ENCODE measurements around the gene AHCY.
A peak's percentile ranks its signal among the peaks of the same experiment; 100 is the strongest.
"Not testable (repeated sequence)": the region's sequence is repeated elsewhere in the genome, so short reads cannot be mapped to it uniquely, and the experiment has no call there.

Gene AHCY

GRCh38 chr20:34302723-34303533 is at the start of gene AHCY:
TSS of gene AHCY (minus strand) at chr20:34303355. CDS start at chr20:34303270, 85 bp downstream.
- no peak for TF ChIP-seq CTCF (IDR thresholded peaks at IDR 0.05; ENCODE audit: low read depth, low read length)
- peak; percentile 83 for DNase-seq (ENCODE audit: extremely low read depth, low read depth)

DNA sequence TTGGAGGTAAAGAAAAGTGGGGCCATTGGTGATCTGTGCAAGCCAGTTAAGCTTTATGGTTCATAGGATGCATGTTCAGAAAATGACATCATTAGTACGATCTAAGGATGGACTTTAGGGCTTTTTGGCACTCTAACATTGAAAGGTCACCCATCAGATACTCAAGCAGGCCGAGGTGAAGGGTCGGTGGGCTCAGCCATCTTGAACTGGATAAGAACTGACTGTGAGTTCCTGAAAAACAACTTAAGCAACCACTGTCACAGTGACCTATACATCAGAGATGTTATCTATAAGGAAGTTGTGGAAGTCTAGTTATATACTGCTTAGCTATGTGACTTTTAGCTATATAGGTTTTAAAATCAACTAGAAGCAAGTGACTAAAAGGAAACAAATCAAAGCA is 46.9 kb upstream of the AHCY start:
- DNase-seq (ENCODE audit: extremely low read depth, low read depth) = no peak
- TF ChIP-seq CTCF (IDR thresholded peaks at IDR 0.05; ENCODE audit: low read depth, low read length) = no peak

- DNase-seq (ENCODE audit: extremely low read depth, low read depth) = no peak
- no peak for TF ChIP-seq CTCF (IDR thresholded peaks at IDR 0.05; ENCODE audit: low read depth, low read length)
Measured at GRCh38 chr20:34347571-34347970, 44.4 kb upstream of the AHCY start.

GRCh38 chr20:34346533-34346865 is 43.3 kb upstream of the AHCY start:
- not testable (repeated sequence) for DNase-seq (ENCODE audit: extremely low read depth, low read depth)

DNA sequence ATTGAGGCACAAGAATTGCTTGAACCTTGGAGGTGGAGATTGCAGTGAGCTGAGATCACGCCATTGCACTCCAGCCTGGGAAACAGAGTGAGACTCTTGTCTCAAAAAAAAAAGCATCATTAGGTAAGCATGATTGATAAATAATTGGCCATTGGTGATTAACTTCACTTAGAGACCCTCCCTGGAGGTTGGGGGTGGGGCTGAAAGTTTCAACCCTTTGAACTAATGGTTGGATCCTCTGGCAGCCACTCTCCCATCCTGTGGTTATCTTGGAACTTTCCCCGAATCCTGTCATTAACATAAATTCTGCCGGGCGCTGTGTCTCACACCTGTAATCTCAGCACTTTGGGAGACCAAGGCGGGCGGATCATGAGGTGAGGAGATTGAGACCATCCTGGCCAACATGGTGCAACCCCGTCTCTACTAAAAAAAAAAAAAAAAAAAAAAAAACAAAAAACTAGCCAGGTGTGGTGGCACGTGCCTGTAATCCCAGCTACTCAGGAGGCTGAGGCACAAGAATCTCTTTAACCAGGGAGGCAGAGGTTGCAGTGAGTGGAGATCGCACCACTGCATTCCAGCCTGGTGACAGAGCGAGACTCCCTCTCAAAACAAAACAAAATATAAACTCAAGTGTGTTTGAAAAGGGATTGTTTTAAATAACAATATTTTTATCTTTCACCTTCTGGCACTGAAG is 42.8 kb upstream of the AHCY start:
- not testable (repeated sequence) for DNase-seq (ENCODE audit: extremely low read depth, low read depth)

DNA sequence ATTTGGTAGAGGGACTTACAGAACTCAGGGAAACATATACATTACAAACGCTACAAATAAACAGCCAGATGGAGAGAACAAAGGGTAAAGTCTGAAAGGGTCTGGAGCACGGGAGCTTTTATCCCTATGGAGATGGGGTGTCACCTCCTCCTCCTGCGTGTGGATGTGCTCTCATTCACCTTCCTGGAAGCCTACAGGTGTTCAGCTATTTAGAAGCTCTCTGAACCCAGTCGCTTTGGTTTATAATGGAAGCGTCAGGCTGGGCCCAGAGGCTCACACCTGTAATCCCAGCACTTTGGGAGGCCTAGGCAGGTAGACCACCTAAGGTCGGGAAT is 42.2 kb upstream of the AHCY start:
- no peak for TF ChIP-seq CTCF (IDR thresholded peaks at IDR 0.05; ENCODE audit: low read depth, low read length)
- no peak for DNase-seq (ENCODE audit: extremely low read depth, low read depth)

GRCh38 chr20:34344238-34344637 is 41.1 kb upstream of the AHCY start:
- no peak for TF ChIP-seq CTCF (IDR thresholded peaks at IDR 0.05; ENCODE audit: low read depth, low read length)
- DNase-seq (ENCODE audit: extremely low read depth, low read depth) = no peak

GRCh38 chr20:34343458-34344211 is 40.5 kb upstream of the AHCY start:
- no peak for DNase-seq (ENCODE audit: extremely low read depth, low read depth)
- TF ChIP-seq CTCF (IDR thresholded peaks at IDR 0.05; ENCODE audit: low read depth, low read length) = no peak

DNA sequence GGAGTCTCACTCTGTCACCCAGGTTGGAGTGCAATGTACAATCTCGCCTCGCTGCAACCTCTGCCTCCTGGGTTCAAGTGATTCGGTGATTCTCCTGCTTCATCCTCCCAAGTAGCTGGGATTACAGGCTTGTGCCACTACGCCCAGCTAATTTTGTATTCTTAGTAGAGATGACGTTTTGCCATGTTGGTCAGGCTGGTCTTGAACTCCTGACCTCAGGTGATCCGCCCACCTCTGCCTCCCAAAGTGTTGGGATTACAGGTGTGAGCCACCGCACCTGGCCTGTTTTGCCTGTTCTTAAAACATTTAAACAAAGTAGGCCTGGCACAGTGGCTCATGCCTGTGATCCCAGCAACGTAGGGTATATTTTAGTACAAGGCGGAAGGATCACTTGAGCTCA is 38.0 kb upstream of the AHCY start:
- DNase-seq (ENCODE audit: extremely low read depth, low read depth) = not testable (repeated sequence)

DNA sequence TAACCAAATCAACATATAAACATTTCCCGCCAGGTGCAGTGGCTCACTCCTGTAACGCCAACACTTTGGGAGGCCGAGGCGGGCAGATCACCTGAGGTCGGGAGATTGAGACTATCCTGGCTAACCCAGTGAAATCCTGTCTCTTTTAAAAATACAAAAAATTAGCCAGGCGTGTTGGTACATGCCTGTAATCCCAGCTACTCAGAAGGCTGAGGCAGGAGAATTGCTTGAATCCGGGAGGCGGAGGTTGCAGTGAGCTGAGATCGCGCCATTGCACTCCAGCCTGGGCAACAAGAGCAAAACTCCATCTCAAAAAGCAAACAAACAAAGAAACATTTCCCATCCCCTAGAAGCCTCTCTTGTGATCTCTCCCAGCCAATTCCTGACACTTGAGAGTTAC is 37.6 kb upstream of the AHCY start:
- DNase-seq (ENCODE audit: extremely low read depth, low read depth) = not testable (repeated sequence)

Data from AG09319 (cell line).